Measurements from ENCODE around the gene HTT.
"Not testable (repeated sequence)": the region's sequence is repeated elsewhere in the genome, so short reads cannot be mapped to it uniquely, and the experiment has no call there.

Gene HTT

GRCh38 chr4:3121596-3121995 is 47.1 kb downstream of the HTT start:
- no peak for DNase-seq (ENCODE audit: low read depth in 2 of 2)

- DNase-seq (ENCODE audit: low read depth in 2 of 2), result no peak
Observed at GRCh38 chr4:3122081-3122563, 47.6 kb downstream of the HTT start.

GRCh38 chr4:3123181-3123671 is 48.7 kb downstream of the HTT start:
- no peak for DNase-seq (ENCODE audit: low read depth in 2 of 2)

- DNase-seq (ENCODE audit: low read depth in 2 of 2), result no peak
Observed at GRCh38 chr4:3124070-3124767, 49.7 kb downstream of the HTT start.

- DNase-seq (ENCODE audit: low read depth in 2 of 2), result no peak
Observed at GRCh38 chr4:3127112-3127511, 52.6 kb downstream of the HTT start.

GRCh38 chr4:3128058-3128457 is 53.6 kb downstream of the HTT start:
- DNase-seq (ENCODE audit: low read depth in 2 of 2), result no peak

GRCh38 chr4:3128976-3129375 is 54.5 kb downstream of the HTT start:
- no peak for DNase-seq (ENCODE audit: low read depth in 2 of 2)

- DNase-seq (ENCODE audit: low read depth in 2 of 2), result no peak
Observed at GRCh38 chr4:3130201-3130600, 55.7 kb downstream of the HTT start.

GRCh38 chr4:3130826-3131225 is 56.3 kb downstream of the HTT start:
- DNase-seq (ENCODE audit: low read depth in 2 of 2), result no peak

- DNase-seq (ENCODE audit: low read depth in 2 of 2), result no peak
Observed at GRCh38 chr4:3134201-3134600, 59.7 kb downstream of the HTT start.

GRCh38 chr4:3135155-3136011 is 60.9 kb downstream of the HTT start:
- DNase-seq (ENCODE audit: low read depth in 2 of 2), result no peak

- no peak for DNase-seq (ENCODE audit: low read depth in 2 of 2)
Observed at GRCh38 chr4:3136454-3136853, 62.0 kb downstream of the HTT start.

- no peak for DNase-seq (ENCODE audit: low read depth in 2 of 2)
Observed at GRCh38 chr4:3137908-3138307, 63.4 kb downstream of the HTT start.

- no peak for DNase-seq (ENCODE audit: low read depth in 2 of 2)
Observed at GRCh38 chr4:3145234-3145924, 70.9 kb downstream of the HTT start.

- DNase-seq (ENCODE audit: low read depth in 2 of 2), result no peak
Observed at GRCh38 chr4:3148926-3149325, 74.4 kb downstream of the HTT start.

- DNase-seq (ENCODE audit: low read depth in 2 of 2), result not testable (repeated sequence)
Observed at GRCh38 chr4:3151238-3151637, 76.8 kb downstream of the HTT start.

GRCh38 chr4:3157366-3157765 is 82.9 kb downstream of the HTT start:
- DNase-seq (ENCODE audit: low read depth in 2 of 2), result no peak

- DNase-seq (ENCODE audit: low read depth in 2 of 2), result no peak
Observed at GRCh38 chr4:3158841-3159240, 84.4 kb downstream of the HTT start.

GRCh38 chr4:3160438-3160837 is 86.0 kb downstream of the HTT start:
- DNase-seq (ENCODE audit: low read depth in 2 of 2), result no peak

GRCh38 chr4:3161044-3161443 is 86.6 kb downstream of the HTT start:
- DNase-seq (ENCODE audit: low read depth in 2 of 2), result not testable (repeated sequence)

- not testable (repeated sequence) for DNase-seq (ENCODE audit: low read depth in 2 of 2)
Observed at GRCh38 chr4:3166434-3166833, 92.0 kb downstream of the HTT start.

- no peak for DNase-seq (ENCODE audit: low read depth in 2 of 2)
Observed at GRCh38 chr4:3168029-3168428, 93.5 kb downstream of the HTT start.

Data from stimulated activated CD8-positive, alpha-beta memory T cell treated with anti-CD3 and anti-CD28 coated beads, Interleukin-15, amount 100 ng/mL, for 48 hours (primary cell).